Stimulated activated CD8-positive, alpha-beta memory T cell treated with anti-CD3 and anti-CD28 coated beads, Interleukin-12 subunit alpha, Interleukin-12 subunit beta, amount 100 ng/mL, for 1 hour (primary cell): ENCODE measurements around the gene EPHA10.
A peak's percentile ranks its signal among the peaks of the same experiment; 100 is the strongest.

Experiments used
- DNase-seq: peaks from one replicate; pipeline ENCODE4 v3.0.0-alpha.2; 2020; ENCODE audit warnings: low read depth

The EPHA10 gene

DNA sequence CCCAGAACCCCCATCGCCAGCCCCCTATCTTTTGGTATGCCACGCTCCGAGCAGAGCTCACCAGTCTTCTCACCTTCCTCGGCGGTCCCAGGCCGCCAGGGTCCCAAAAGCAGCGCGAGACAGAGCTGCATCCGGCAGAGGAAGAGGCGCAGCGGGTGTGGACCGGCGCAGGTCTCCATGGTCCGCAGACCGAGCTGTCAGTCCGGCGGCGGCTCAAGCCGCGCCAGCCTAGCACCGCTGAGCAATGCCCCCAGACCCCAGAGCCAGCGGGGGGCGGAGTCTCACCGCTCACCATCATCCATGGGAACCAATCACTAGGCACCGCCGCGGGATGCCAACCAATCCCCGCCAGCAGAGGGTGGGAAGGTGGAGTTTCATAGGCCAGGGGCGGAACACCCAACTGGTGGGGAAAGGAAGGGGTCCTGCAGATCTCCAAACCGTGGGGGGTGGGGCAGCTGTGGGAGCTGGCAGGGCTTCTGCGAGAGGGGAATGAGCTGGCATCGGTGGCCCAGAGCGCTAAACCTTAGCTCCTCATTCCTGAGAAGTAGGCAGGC is at the start of gene EPHA10:
EPHA10 (minus strand) TSS at position 233 of the 554 bp plus-strand sequence; CDS start at position 179, 54 bp downstream.
- DNase-seq = no peak

- no peak for DNase-seq
Observed at GRCh38 chr1:37814252-37814651, 49.3 kb upstream of the EPHA10 start.

DNA sequence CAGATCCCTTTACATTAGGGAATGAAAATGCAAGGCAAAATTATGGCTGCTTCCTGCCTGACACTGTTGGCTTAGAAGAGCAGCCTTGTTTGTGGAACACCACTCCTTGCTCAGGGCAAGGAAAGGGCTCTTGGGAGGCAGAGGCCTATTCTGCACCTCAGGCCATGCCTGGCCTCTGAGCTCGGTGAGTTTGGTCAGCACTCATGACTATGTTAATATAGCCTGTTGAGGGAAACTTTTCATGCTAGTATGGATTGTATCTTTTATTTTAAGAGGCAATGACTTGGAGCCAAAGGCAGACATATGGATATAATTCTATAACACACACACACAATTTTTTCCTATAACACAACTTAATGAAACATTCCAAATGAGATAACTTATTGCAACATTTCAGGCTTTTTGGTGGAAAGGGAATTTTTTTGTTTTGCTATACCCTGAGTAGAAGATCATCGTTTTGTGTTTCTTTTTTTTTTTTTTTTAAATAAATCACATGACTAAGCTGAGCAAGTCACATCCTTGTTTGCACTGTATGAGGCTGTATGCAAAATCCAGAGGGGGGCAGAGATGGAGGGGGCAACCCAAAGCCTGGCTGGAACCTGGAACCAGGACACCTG is 48.7 kb upstream of the EPHA10 start:
- DNase-seq = no peak

DNA sequence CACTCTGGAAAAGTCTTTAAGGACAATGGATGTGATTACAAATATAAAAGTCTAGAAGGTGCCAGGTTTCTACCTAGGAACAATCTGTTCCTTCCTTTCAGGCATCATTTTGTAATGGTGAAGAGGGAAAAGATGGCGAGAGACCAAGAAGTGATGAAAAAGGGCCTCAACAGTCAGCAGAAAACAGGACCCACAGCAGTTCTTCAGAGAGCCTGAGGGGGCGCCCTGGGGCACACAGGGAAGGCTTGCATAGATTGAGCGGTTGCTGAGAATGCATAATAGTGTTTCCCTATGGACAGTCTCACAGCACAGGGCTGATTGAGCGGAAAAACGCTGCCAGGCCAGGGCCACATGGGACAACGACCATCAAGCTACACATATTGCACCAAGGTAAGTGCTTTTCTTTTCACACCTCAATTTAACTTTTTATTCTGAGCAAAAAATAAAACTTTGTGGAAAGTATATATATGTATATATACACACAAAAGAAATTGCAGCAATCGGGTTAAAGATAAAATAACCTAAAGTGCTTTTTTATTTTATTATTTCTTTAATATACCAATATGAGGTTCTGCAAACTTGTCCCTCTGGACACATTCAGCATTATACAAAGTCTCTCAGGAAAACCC is 46.2 kb upstream of the EPHA10 start:
- peak; percentile 41 for DNase-seq

DNA sequence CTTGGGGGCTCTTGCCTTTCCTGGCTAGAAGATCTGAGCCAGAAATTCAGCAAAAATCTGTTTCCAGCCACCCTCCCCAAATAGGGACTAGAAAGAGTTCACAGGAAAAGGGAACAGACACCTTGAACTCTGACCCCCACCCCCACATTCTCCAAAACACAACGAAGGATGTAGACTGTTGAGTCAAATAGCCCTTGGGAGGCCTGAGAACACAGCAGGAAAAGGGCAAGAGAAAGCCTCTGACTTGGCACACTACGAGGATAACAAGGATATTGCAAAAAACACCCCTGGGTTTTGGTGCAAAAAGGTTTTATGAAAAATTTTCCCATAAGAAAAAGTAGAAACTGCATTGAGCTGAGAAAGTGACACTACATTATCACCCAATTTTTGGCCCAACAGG is 45.0 kb upstream of the EPHA10 start:
- no peak for DNase-seq

DNA sequence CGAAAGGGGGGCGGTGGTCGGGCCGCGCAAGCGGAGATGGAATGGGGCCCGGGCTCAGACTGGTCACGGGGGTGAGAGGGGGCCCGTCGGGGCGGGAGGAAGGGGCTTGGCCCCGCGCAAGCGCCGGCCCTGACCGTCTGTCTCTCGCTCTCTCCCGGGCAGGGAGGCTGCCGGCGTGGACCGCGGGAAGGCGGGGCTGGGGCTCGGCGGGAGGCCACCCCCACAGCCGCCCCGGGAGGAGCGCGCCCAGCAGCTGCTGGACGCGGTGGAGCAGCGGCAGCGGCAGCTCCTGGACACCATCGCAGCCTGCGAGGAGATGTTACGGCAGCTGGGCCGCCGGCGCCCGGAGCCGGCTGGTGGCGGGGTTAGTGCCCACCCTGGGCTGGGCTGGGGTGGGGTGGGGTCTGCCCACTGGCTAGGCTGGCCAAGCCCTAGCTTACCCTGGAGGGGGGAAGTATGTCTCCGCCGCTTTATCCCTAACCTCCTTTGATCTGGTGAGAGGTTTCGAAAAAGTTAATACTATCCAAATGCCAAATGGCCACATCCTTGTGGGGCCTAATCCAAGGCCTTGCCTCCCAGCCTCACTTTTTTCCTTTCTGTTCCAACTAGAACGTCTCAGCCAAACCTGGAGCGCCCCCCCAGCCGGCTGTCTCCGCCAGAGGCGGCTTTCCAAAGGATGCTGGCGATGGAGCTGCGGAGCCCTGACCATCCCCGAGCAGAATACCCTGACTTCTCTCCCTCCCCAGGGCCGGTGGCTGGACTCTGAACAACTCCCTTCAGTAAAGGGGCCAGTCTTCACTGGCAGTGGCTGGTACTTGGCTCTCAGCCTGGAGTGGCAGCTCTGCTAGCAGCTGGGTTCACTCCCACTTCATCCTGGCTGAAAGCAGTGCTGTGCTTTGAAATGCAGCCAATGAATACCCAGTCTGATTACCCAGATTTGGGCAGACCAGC is 43.7 kb upstream of the EPHA10 start:
- no peak for DNase-seq

DNA sequence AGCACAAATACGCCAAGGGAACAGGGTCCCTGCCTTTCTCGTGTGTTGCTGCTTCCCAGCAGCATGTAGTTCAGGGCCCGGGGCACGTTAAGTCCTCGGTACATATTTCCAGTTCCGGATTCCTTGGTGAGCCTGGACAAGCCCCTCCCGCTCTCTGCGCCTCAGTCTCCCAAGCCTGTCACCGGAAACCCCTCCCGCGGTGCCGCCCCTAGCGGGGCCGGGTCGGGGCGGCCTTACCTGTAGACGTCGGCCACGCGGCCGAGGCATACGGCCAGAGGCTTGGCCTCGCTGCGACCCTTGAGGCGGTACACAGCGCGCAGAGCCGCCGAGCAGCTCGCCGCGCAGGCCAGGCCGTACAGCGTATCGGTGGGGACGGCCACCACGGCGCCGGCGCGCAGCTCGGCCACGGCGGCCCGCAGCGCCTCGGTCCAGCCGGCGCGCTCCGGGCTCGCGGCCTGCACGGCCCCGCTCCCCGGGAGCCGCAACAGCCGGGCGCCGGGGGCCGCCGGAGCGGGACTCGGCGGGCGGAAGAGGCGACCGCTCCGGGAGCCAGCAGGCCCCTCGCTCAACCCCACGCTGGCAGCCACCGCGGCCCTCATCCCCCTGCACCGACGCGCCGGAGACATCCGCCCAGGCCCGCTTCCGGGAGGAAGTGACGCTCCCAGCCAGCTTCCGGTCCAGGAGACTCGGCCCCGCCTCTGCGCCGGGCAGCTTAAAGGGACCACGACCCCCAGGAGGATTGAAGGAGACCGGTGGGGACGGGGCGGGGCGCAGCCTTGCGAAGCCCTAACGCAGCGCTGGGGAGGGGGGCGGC is 42.8 kb upstream of the EPHA10 start, which contains the start of the genes C1orf122 and YRDC:
C1orf122 (plus strand) TSS at position 236 of the 814 bp plus-strand sequence. CDS start 615 bp downstream, outside the sequence.
YRDC (minus strand) TSS at position 654 of the 814 bp plus-strand sequence; CDS start at position 626, 28 bp downstream.
- DNase-seq = peak; percentile 89

DNA sequence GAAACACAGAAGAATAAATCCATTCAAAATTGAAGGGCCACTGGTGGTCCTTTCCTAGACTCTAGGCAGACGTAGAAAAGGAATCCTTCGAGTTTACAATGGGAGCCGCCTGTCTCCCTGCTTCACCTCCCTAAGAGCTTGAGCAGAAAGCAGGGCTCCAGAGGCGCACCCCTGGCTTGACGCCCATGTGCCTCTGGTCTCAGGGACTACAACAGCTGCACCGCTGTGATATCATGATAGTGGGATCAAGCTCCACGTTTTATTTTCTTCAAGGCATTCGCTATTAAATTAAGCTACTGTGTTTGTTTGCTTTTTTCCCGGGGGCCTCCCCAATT is 42.3 kb upstream of the EPHA10 start:
- DNase-seq = no peak

DNA sequence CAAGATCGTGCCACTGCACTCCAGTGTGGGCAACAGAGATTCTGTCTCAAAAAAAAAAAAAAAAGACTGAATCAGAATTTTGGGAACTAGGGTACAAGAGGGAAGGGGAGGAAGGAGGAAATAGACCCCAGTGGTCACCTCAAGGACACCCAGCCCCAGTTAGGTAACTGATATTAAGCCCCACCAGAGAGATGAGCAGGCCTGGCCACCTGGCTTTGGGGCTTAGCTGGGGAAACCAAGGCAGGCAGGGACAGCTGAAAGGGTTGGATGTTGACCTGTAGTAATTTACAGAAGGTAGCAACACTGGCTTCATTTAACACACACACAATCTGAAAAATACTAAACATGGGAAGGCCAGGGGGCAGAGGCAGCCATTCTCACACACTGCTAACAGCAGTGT is 37.5 kb upstream of the EPHA10 start:
- no peak for DNase-seq

DNA sequence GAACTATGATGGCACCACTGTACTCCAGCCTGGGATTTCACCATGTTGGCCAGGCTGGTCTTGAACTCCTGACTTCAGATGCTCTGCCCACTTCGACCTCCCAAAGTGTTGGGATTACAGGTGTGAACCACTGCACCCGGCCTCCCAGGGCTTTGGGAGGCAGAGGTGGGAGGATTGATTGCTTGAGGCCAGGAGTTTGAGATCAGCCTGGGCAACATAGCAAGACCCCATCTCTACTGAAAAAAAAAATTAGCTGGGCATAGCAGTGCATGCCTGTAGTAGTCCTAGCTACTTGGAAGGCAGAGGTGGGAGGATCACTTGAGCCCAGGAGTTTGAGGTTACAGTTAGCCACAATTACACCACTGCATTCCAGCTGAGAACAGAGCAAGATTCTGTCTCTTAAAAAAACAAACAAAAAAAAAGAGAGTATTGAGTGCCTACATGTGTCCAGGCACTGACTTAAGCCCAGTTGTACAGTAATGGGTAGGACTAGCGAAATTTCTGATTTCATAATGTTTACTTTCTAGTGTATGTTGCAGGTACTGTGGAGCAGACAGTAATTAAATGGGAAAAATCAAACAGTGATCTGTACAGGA is 32.9 kb upstream of the EPHA10 start:
- no peak for DNase-seq

DNA sequence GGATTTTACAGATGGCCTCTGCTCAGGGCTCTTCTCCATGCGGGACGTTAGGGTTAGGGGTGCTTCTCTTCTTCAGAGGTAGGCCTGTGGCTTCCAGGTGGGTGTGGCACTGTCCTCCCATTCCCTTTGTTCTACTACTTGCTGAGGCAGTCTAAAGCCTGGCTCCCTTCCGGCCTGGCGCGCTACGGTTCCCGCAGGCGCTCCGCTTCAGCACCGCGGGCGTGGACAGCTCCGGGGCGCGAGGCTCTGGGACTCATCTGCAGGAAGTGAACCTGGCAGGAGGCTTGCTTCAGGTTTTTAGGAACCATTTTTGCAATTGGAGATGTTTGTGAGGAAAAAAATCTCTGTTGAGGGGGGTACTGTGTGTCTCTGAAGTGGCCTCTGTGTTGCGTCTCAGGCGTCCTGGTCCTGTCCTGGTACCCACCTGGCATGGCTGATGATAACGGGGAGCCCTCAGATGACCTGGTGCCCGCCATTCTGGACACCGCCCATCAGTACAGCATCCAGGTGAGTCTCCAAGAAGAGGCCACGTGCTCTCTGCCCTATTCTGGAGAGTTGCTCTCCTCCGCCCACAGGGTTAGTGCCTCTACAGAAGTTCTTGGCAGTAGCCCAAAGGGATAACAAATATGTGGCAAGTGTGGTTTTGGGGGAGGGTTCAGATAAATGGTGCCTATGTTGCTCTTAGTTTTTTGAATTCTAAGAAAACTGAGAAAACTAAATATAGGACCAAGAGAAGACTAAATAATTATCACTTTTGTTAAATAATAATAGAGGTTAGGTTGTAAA is 30.6 kb upstream of the EPHA10 start:
- no peak for DNase-seq

GRCh38 chr1:37794372-37795339 is 29.7 kb upstream of the EPHA10 start:
- DNase-seq = no peak

DNA sequence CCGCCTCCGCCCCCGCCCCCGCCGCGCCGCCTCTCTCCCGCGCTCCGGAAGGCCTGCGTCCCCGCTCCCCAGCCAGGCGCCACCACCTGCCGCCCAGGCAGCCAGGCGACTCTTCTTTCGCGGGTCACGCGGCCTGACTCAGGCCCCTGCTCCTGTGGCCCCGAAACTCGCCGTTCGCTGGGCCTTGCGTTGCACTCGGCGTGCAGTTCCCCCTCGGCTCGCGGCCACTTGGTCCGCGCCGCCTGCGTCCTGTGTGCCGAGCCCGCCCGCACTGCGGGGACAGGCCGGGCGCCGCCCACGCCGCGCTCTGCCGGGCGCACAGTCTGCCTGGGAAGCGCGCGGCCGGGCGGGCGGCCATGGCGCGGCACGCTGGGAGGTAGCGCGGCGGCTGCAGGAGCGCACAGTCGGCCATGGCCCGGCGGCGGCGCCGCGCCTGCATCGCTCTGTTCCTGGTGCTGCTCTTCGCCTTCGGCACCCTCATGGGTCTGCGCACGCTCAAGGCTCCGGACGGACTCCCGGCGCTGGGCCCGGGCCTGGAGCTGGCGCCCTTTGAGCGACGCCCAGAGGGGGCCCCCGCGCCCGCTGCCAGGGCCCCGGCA is 29.0 kb upstream of the EPHA10 start, which contains the start of gene MANEAL:
MANEAL (plus strand) TSS at position 75 of the 599 bp plus-strand sequence; CDS start at position 411, 336 bp downstream.
- DNase-seq = no peak

DNA sequence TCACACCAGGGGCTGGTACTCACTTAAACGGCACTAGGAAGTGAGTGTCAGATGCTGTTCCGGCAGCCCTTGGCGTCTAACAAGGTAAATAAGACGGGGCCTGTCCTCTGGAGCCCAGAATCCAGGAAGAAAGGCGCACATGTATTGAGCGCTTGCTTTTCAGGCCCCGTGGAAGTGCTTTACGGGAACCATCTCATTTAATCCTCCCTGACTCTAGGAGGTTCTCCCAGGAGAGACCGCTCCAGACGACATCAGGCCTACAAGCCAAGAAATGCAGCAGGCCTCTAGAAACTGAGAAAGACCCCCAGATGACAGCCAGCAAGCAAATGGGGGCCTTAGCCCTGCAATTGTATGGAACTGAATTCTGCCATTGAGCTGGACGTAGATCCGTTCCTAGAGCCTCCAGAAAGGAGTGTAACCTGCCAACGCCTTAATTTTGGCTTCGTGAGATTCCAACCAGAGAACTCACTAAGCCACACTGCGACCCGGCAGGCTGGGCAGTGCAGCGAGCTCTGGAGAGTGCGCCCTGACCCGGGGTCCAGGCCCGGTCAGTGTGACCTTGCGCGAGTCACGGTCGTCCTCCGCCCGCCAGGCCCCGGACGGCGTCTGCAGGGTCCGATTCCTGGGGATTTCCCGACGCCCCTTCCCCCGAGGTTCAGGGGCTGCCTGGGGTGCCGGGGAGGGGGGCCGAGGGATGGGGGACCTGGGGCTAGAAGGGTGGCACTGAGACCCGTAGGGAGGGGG is 28.2 kb upstream of the EPHA10 start:
- no peak for DNase-seq

DNA sequence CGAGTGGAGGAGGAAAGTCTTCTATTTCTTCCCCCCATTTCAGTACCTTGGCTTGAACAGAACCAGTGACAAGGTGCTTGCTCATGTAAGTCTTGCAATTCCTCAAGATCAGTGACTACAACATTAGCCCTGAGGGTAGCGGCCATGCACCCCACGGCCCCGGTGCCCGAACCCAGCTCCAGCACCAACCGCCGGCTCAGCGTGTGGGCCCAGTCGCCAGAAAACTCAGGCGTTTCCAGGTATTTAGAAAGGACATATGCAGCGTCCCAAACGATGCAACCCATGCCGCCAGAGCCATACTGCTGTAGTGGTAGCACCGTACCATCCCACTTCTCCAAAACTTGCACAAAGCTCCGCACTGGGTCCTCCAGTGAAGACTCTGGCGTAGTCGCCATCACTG is 17.6 kb upstream of the EPHA10 start:
- no peak for DNase-seq

DNA sequence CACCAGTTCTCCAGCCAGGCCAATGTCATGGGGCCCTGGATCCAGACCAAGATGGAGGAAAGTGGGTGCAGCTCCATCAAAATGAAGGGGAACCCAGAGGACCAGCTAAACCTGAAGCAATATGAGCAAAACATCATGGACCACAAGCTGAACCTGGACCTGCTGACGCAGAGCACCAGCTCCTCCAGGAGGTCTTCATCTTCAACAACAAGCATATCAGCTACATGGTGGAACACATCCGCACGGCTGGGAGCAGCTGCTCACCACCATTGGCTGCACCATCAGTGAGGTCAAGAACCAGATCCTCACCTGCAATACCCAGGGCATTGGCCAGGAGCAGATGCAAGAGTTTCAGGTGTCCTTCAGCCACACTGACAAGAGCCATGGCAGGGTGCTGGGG is 13.7 kb upstream of the EPHA10 start:
- DNase-seq = no peak

- DNase-seq = no peak
Observed at GRCh38 chr1:37776946-37777516, 12.1 kb upstream of the EPHA10 start.
